HG03039 (cell line): ENCODE measurements around the gene KMT2D.

ENCODE experiments used
- ATAC-seq: cut with Tn5 transposase; IDR thresholded peaks from one replicate; pipeline ENCODE4 v1.9.1; 2021; ENCODE audit warnings: mild to moderate bottlenecking, moderate library complexity; ENCODE audit not compliant: unreplicated experiment

Gene KMT2D

DNA sequence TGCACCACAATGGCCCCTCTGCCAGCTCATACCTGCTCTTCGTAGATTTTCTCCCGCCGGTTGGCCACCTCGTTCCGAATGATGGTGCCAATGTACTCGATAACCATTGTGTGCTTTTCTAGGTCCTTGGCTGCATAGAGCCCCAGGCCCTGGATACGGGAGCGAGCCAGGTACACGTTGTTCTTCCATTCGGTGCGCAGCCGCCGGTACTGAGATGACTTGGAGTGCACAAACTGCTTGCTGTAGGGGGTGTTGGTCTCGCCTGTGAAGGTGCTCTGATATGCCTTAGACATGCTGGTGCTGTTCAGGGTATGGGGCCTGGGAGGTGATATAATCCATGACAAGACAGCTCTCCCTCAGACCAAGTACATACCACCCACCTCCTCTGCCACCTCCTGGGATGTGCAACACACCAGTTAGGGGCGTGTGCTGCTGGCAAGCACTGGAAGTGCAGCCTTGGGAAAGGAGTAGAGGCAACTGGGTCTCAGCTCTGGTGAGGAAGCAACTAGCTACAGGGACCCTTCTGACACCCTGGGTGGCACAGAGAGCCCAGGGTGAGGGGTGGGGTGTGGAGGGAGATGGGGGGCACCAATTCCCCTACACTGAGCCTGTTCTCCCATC is 37.9 kb downstream of the KMT2D start:
- ATAC-seq, result no peak

DNA sequence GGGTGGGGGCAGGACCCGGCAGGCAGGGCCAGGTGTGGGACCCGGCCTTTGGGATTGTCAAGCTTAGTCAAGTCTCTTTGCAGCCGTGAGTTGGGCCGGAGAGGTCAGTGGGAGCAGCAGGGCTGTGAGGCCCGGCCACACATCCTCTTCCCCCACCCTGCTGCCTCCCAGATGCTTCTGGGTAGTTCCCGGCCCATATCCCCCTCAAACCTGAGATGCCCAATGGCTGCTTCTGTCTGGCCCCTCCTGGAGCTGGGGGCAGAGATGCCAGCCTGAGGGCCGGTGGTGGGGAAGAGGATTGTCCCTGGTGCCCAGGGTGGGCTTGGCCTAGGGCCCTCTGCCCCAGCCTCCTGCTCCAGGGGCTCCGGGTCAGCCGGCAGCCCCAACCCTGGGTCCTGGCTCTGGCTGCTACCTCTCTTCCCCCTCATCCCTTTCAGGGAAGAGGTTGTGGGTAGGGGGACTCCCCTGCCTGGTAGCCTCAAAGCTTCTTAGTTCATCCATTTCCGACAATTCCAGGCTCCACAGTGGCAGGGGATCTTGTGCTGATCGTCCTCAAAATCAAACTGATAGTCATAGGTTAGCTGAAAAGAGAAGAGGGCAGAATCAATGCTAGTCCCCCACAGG is 39.2 kb downstream of the KMT2D start:
- no peak for ATAC-seq

DNA sequence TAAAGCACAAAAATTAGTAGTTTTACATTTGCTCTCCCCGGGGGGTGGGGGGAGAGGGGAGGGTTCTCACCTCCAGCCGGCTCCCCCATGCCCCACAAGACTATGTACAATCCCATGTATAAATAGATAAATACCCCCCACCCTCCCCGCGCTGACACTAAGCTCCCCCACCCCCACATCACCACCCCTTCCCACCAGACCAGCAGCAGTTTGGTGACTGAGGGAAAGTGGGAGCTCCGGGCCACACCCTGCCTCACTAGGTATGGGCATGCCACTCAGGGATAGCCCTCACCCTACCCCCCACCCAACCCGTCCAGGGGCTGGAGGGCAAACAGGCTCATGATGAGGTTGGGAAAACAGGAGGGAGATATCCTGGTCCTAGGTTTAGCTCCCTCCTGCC is 40.2 kb downstream of the KMT2D start:
- no peak for ATAC-seq

DNA sequence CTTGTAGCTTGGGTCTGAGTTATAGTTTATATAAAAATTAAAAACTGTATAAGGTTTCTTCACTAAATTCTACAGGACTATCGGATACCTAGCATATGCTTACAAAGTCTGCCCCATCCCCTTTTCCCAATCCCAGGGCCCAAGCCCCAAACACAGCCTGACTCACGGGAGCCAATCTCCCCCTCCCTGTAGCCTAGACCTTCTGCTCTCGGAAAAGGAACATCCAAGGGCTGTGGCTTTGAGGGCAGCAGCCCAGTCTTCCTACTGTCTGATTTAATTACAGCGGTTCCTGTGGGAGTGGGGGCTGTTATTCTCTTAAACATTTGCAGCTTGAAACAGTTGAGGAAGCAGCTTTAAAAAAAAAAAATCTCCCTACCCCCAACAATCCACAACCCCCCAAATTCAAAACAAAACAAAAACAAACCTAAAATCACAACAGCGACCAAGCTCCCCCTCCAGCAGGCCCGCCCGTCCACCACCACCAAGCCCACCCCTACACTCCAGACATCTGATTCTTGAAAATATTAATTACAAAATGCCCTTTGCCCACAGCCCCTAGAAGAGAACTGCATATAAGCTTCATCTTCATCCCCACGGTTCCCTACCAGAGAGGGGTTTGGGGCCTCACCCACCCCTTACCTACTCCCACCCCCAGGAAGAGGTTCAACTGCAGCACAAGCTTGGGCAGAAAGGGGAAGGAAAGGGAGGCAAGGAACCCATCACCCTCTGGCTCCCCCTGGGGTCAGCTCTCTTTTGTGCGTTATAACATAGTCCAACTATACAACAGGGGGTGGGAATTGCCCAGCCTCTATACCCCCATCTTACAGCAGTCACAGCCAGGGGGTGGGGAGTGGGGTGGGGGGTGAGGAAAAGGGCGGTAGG is 40.9 kb downstream of the KMT2D start:
- ATAC-seq, result no peak

DNA sequence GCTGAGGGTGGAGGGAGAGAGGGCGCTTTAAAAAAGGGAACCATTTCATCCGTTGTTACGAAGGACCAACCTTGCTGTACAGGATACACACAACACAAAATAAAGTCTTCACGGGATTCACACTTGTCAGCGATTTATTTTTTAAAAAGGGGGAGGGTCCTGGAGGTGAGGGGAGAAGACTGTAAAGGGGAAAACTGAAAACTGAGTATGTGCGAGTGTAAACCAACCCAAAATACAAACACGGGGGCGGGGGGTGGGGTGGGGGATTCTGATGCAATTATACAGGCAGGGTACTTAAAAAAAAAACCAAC is 41.5 kb downstream of the KMT2D start:
- peak; percentile 2 for ATAC-seq

DNA sequence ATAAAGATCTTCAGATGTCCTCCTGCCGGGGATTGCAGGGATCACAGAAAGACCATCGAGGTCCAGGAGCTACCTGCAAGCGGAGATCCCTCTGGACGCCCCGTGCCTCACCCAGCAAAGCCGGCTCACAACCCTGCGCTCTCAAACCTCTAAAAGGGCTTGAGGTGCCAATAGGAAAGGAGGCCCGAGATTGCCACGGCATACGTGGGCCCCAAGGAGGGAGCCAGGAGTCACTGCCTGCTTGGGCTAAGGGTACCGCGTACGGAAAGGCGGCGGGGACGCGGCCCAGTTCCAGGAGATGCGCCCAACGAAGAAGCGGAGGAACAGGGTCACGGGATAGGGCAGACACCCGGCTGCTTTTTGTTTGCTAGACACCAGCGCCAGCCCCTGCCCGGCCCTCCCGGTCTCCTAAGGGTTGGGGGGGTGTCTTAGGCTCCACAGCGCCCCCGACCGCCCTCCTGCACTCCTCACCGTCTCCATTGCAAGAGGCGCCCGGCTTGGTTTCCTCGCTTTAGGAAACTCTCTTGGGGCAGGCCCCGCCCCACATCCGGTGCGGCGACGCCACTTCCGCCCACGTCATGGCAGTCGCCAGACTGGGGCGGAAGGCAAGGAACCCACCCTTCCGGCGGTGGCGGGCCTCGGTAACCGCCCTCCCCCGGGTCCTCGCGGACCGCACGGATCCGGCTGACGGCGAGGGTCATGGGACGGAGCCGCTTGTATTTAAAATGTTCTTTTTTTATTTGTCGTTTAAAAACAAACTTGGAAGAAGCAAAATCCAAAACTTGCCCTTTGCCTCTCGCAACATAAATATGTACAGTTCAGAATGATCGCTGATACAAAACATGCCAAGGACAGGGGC is 42.1 kb downstream of the KMT2D start, which contains the start of gene PRKAG1:
TSS of gene PRKAG1 (minus strand) at position 516 of the 859 bp plus-strand sequence. CDS start at position 480, 36 bp downstream.
- peak; percentile 84 for ATAC-seq

DNA sequence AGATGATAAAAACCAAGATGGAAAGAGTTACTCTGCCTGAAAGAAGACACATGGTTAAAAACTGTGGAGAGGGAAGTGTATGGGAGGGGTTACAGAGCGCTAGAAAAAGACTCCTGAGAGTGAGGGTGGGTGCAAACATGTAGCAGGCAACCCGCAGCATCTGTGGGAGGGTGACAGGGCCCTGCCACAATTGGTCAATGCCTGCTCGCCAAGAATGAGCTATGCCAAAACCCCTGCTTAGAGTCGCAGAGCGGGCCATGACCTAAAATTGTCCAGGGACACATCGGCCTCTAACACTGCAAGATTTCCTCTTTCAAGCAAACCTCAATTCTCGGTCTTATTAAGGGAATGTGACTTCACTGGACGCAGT is 42.7 kb downstream of the KMT2D start:
- no peak for ATAC-seq

DNA sequence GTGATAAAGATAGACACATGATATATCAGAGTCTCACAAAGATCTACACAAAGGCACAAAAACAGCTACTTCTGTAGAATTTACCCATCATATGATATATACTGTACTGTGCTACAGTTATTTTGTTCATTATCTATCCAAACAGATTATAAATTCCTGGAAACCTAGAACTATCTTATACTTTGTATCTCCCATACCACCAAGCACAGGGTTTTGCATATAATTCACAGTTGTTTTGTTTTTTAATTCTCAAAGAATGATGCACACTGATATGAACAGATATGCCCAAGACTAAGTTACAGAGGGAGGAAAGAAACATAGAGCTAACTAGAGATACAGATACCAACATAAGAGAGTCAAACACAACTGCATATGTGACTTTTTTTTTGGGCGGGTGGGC is 45.4 kb downstream of the KMT2D start:
- no peak for ATAC-seq

DNA sequence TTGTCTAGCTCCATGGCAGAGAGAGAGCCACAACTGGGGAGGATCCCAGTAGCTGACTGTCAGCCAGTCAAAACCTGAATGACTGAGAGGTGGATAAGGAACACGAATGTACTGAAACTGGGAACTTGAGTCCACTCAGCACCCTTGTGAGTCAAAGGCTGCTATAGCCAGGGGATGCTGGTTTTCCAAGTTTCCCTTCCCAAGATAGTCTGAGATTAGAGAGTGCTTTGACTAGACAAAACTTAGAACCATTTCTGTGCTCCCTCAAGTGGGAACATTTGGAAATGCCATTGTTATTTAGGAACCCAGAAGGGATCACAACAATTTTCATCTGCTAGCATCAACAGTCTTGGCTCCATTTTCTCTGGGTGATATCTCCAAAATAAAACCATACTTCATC is 46.0 kb downstream of the KMT2D start:
- no peak for ATAC-seq

DNA sequence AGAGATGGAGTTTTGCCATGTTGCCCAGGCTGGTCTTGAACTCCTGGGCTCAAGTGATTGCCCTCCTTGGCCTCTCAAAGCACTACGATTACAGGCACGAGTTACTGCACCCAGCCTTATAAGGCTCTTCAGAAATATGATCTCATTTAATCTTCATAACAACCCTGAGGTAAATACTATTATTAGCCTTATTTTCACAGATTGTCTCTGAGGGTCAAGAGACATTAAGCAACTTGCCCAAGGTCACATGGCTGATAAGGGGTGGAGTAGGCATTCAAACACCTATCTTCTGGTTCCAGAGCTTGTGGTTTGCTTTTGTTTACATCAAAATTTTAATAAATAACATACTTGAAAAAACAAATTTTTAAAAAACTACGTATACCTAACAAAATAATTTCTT is 47.2 kb downstream of the KMT2D start:
- ATAC-seq, result no peak

DNA sequence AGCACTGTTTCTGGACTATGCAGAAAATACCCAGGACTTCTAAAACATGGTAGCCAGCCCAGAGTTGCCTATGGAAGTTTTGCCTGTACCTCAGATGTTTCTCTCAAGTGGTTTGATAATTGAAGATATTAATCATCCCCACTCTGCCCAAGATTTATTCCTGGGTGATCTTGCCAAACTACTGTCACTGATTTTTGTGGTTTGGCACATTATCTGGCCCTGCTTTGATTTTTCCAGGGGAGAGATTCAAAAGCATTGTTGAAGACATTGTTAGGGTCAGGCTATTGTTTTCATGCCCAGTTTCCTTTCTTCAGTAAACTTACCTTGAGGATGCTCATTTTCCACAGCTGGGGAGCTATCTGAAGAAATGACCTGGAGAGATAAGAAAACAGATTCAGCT is 47.9 kb downstream of the KMT2D start:
- no peak for ATAC-seq
